GM12878 (cell line): ENCODE data around the gene TPM4. TPM values are rescaled to one million over a fixed set of nuclear protein-coding genes. Genes with fewer than 3 reads are reported as not detected.
A peak's percentile ranks its signal among the peaks of the same experiment; 100 is the strongest.

Experiments used
- ATAC-seq: fragments of 200-7000 bp; cut with Tn5 transposase; 3 replicates; pipeline ENCODE4 v1.9.1; 2020; ENCODE audit warnings: mild to moderate bottlenecking, moderate library complexity
- BruUV-seq: library from RNA; stranded (reverse); fragments of 400-500 nt; replicated peaks from 2 replicates; lab custom pipeline; 2021; lab: Mats Ljungman, UMichigan
- CTCF ChIA-PET: fragments of 300-600 bp; sonication (Branson Sonifier 250); formaldehyde crosslinking; extraction: SDS; loops from one replicate; lab custom pipeline; 2021; ENCODE audit warnings: inconsistent platforms; lab: Yijun Ruan, JAX
- POLR2A ChIA-PET: fragments of 350-600 bp; formaldehyde crosslinking; extraction: SDS; loops from one replicate; lab custom pipeline; 2021; ENCODE audit warnings: inconsistent platforms; lab: Charles Lee
- RAD21 ChIA-PET: fragments of 300-600 bp; sonication (Branson Sonifier 250); formaldehyde crosslinking; loops from one replicate; lab custom pipeline; 2023; ENCODE audit warnings: antibody characterized with exemption; ENCODE audit not compliant: unreplicated experiment; lab: Charles Lee
- SMC1A ChIA-PET: fragments of 300-600 bp; sonication (Branson Sonifier 250); formaldehyde crosslinking; loops from one replicate; lab custom pipeline; 2023; ENCODE audit not compliant: unreplicated experiment, uncharacterized antibody; lab: Charles Lee
- DNase-seq: peaks from one replicate; pipeline ENCODE4 v3.0.0-alpha.2; 2011; ENCODE audit warnings: low read depth, low spot score
- FAIRE-seq: peaks from 3 replicates; lab custom pipeline; 2011; peaks lifted over from hg19 to GRCh38; lab: Jason Lieb, UNC
- H2AFZ ChIP-seq: 2 replicates; pipeline ENCODE4 v1.6.0; 2011; ENCODE audit warnings: low read depth, low read length, control low read depth; ENCODE audit not compliant: control insufficient read depth
- H3K27ac ChIP-seq: 2 replicates; pipeline ENCODE4 v1.5.1; 2011; ENCODE audit warnings: control low read depth; ENCODE audit not compliant: control insufficient read depth, insufficient read depth
- H3K27me3 ChIP-seq, 2 experiments: replicated peaks in 1 of 2; 2 replicates each; pipeline versions ENCODE4 v1.6.0 to v1.6.1; 2011; ENCODE audit warnings: low read length in 1 of 2; ENCODE audit not compliant: control insufficient read depth in 2 of 2, insufficient read depth in 2 of 2
- H3K36me3 ChIP-seq, 2 experiments: 2 replicates each; pipeline ENCODE4 v1.5.1; 2011; ENCODE audit warnings: low read length in 1 of 2; ENCODE audit not compliant: control insufficient read depth in 2 of 2, insufficient read depth in 2 of 2
- H3K4me1 ChIP-seq: 2 replicates; pipeline ENCODE4 v1.6.1; 2011; ENCODE audit warnings: mild to moderate bottlenecking, low read length, moderate library complexity, mixed read lengths; ENCODE audit not compliant: control insufficient read depth, insufficient read depth
- H3K4me2 ChIP-seq: 2 replicates; pipeline ENCODE4 v1.6.0; 2011; ENCODE audit warnings: control low read depth; ENCODE audit not compliant: control insufficient read depth, insufficient read depth
- H3K4me3 ChIP-seq: fragments of 200-600 bp; sonication (generic); 2 replicates; pipeline ENCODE4 v1.5.1; 2016
- H3K79me2 ChIP-seq: 2 replicates; pipeline ENCODE4 v1.6.0; 2011; ENCODE audit warnings: low read length; ENCODE audit not compliant: control insufficient read depth, insufficient read depth
- H3K9ac ChIP-seq: 2 replicates; pipeline ENCODE4 v1.8.0; 2011; ENCODE audit warnings: low read length, control low read depth, mixed read lengths; ENCODE audit not compliant: control insufficient read depth, insufficient read depth
- H3K9me3 ChIP-seq: replicated peaks from 3 replicates; pipeline ENCODE4 v1.5.1; 2011; ENCODE audit warnings: mild to moderate bottlenecking, low read length; ENCODE audit not compliant: control insufficient read depth, insufficient read depth
- H4K20me1 ChIP-seq: 2 replicates; pipeline ENCODE4 v1.6.0; 2011; ENCODE audit not compliant: control insufficient read depth, insufficient read depth
- POLR2A ChIP-seq: IDR thresholded peaks from 2 replicates; pipeline ENCODE4 v1.6.1; 2011; ENCODE audit warnings: low read depth, mild to moderate bottlenecking, low read length
- ZNF687 ChIP-seq: fragments of 450-650 bp; IDR thresholded peaks from 2 replicates; pipeline ENCODE4 v1.6.1; 2017; ENCODE audit warnings: mild to moderate bottlenecking, moderate library complexity
- WGBS: methylation state at CpG from one replicate; pipeline ENCODE4 v1.1.6; 2016; ENCODE audit warnings: low lambda C conversion rate; ENCODE audit not compliant: insufficient replicate concordance, insufficient coverage; ENCODE audit errors: missing lambda C conversion rate; 5-methylcytosine and 5-hydroxymethylcytosine counted together
- in situ Hi-C: fragments of 300-500 bp; cut with MboI; formaldehyde crosslinking; loops from 9 replicates; pipeline ENCODE4 v1.14.3; 2018; ENCODE audit warnings: mixed read lengths
- intact Hi-C: fragments of 100-400 bp; cut with micrococcal nuclease; formaldehyde crosslinking; loops from one replicate; pipeline ENCODE4 v1.14.2; 2022; ENCODE audit not compliant: unreplicated experiment
- polyA plus RNA-seq, 11 experiments: library from polyadenylated mRNA; depleted of rRNA in 4 of 11; unstranded in 6 of 11; stranded (reverse) in 5 of 11; fragments of >200 nt; fragmentation: Nextera tagmentation in 4 of 11; fragmentation: Illumina TruSeq in 1 of 11; extraction: Ambion mirVana in 4 of 11; extraction: Trizol in 1 of 11; gene quantifications; 1 replicate in 1 of 11; 2 replicates in 10 of 11; pipeline versions ENCODE4 v1.2.1 to v1.2.3, GENCODE V29; 2011 to 2016; ENCODE audit warnings: inconsistent platforms in 2 of 11, missing spikeins in 2 of 11, low read depth in 1 of 11
- total RNA-seq, 4 experiments: library from RNA; depleted of rRNA in 3 of 4; stranded (reverse); fragments of >200 nt in 3 of 4; fragmentation: Illumina TruSeq in 1 of 4; extraction: Trizol in 1 of 4; gene quantifications; 2 replicates each; pipeline versions ENCODE4 v1.2.1 to v1.2.3, GENCODE V29; 2013 to 2021

The TPM4 gene
- total and polyA plus RNA-seq, 10 of the 15 experiments (the other 5 are each of a cell fraction or from before 2014, with no cell fraction given): 183 to 620 (median 407) TPM

GRCh38 chr19:16135430-16136127, 59.3 kb downstream of the TPM4 start:
- no peak overlapping the region for H3K4me3 ChIP-seq
- ChIA-PET POLR2A (interaction anchor here (0.9 to 5.4 kb wide), 5 partner anchors 9 to 23 kb away, joined by 3 to 32 read pairs (median 5); partner anchors contain the start of gene HSH2D), SMC1A (interaction anchor here (0.7 to 3.3 kb wide), 4 partner anchors 8 to 60 kb away, joined by 3 to 12 read pairs (median 6); partner anchors contain the start of genes HSH2D and TPM4), RAD21 (interaction anchor here (1.2 kb wide), 1 partner anchor 9 kb away, joined by 3 read pairs; no protein-coding TSS in a partner anchor), CTCF (interaction anchor here (1.5 to 3.8 kb wide), 3 partner anchors 8 to 18 kb away, joined by 4 to 14 read pairs (median 8); partner anchors contain the start of gene HSH2D)
- H3K9me3 ChIP-seq: no peaks in the 10 kb centered on the region; the same call in 2 of the 3 replicates
- H3K79me2 ChIP-seq: no peaks in the 10 kb centered on the region; the same call in 1 of the 2 replicates
- no peak overlapping the region for H3K9ac ChIP-seq
- H2AFZ ChIP-seq: no peak overlapping the region
- TF ChIP-seq POLR2A: 0 out of 2 replicates have a peak, but pooled peaks have one; percentile 45
- TF ChIP-seq ZNF687: no peak
- ATAC-seq (no peak), FAIRE-seq (no peak), DNase-seq (no peak)
- no peaks in the 10 kb centered on the region for H3K27me3 ChIP-seq
- H4K20me1 ChIP-seq: no peaks in the 10 kb centered on the region
- in situ Hi-C loops (no loop called here), intact Hi-C loops (no loop called here)
- H3K27ac ChIP-seq: peak overlapping the region; percentile 29; the same call in 1 of the 2 replicates
- 63% methylated on average over 4 of the region's 4 CpGs for WGBS
- H3K36me3 ChIP-seq: peaks cover 15 to 24% of the 10 kb centered on the region in 2 experiments
- no TSS peak for BruUV-seq
- H3K4me2 ChIP-seq: no peak overlapping the region; the same call in 1 of the 2 replicates
- peaks cover 46% of the 10 kb centered on the region for H3K4me1 ChIP-seq
